GM12872 (cell line): ENCODE measurements around the gene OPHN1.

ENCODE experiments used
- CTCF ChIP-seq: IDR thresholded peaks from 3 replicates; pipeline ENCODE4 v1.5.1; 2011; ENCODE audit warnings: low read depth, mild to moderate bottlenecking, low read length, moderate library complexity; ENCODE audit not compliant: insufficient read depth

OPHN1 gene

DNA sequence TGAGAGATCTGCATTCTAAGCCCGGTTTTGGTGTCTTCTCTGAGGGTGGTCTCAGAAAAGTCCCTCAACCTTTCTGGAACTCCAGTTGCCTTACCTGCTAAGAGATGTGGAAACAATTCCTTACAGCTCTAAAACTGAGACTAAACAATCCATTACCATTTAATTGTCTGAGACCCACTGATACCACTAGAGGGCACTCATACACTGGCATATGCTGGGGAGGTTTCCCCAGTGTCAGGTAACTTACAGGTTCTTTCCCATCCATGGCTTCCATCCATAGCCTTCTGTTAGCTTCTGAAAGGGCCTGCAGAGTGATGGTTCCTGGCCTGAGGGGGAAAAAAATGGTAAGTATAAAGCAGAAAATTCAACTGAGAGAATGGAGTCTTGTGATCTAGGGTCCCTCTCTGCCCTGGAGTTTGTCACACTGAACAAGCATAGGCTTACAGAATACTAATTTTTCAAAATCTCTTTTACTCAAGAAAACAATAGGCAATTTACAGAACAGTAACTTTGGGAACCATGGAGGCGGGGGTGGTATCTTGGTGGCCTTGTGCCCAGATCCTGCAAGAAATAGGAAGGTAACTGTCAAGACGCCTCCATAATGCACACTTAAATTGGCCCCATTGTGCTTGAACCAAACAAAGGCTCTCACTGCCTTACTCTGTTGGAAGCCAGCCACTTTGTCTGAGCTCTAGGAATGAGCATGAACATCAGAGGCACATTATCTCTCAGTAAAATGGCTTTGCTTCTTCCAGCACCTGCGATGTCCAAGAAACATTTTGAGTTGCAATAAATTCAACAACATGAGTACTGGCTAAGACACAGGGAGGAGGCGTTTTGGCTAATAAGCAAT lies 236.1 kb downstream of the OPHN1 start:
- peak; percentile 56; the same call in 2 of the 3 replicates for TF ChIP-seq CTCF

DNA sequence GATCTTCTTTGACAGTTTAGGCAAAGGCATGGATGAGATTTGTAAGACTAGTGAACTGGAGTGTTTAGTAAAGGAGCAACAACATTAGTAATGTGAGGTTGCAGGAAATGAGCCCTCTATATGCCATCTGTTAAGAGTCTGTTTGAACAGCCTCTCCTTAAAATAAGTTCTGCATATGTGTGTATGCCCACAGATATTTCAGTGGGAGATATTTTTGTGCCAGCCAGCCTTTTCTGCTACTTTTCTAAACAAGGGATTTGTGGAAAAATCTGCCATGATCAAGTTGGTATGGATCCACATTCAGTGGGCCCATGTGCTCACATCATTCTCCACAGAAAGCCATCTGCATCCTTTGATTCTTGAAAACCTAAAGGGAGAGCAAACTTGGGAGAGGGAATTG lies 237.7 kb downstream of the OPHN1 start:
- no peak for TF ChIP-seq CTCF

DNA sequence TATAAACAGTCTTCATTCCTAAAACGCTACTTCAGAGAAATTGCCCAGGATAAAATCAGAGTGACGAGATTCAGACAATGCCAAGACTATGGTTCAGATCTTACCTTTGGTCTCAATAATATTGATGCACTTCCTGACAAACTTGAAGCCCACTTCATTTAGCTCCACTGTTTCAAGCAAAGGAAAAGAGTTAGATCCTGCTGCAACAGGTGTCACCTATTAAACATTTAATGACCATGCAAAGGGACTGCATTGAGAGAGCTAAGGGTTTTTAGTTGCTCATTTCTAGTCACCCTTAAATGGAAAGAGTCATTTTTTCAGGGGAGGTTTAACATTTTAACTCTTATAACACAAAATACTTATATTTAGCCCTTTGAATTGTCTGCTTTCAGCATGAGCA lies 239.5 kb downstream of the OPHN1 start:
- TF ChIP-seq CTCF, result no peak

DNA sequence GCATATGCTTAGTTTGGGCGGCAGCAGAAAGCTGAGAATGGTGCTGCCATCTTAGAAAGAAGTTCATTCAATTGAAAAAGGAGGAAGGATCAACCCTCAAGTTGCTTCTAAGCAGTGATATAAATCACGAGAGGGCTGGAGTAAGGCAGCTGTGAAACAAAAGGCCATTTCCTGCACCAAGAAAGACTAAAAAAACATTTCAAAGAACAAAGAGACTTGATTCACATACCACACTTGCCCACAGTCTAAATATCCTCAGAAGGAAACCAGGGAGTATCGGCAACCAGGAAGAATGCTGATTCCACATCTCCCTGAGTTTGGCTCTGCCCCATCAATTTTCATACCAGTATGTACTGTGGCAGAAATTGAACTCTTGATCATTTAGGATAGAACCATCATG lies 240.1 kb downstream of the OPHN1 start:
- no peak for TF ChIP-seq CTCF

DNA sequence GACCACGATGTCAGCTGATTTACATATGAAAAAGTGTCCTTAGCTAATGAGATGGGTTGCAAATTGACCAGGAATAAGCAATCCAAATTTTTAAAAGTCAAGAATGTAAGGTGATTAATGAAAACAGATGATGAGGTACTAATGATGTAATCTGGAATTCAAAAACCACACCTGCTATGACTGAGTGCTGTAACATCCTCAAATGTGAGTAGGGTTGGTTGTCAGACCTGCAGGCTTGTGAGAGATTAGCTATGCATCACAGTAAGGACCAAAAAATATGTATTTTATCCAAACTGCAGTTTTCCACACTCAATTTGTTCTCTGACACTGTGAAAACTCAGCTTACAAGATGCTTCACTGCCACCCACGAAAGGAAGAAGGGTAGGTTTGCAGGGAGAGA lies 242.5 kb downstream of the OPHN1 start:
- no peak for TF ChIP-seq CTCF

- TF ChIP-seq CTCF, result no peak
These were observed 246.6 kb downstream of the OPHN1 start for GRCh38 chrX:68186552-68187262.

DNA sequence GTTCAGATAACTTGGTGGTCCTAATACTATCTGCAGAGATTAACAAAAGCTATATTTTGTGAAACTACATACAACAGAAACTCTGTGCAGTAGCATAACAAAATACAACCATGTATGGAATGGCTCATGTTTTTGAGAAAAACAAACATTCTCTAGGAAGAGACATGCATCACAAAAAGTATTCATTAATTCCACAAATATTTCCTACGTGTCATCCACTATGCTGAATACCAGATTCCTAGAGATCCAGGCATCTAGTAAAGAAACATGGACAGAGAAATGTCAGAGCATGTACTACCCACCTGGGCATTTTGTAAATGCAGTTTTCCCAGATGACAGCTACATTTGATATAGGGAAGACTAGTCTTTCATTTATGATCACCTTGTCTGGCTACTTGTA lies 248.1 kb downstream of the OPHN1 start:
- TF ChIP-seq CTCF, result no peak
